K562 (cell line): Measurements from ENCODE around the gene ZDHHC19. TPM values are rescaled to one million over a fixed set of nuclear protein-coding genes. Genes with fewer than 3 reads are reported as not detected.

Experiments used
- ATF1 ChIP-seq, 2 experiments: fragments of 450-650 bp in 1 of 2; IDR thresholded peaks; 2 replicates each; pipeline ENCODE4 v1.6.1; 2016; ENCODE audit warnings: missing compliant biosample characterization in 1 of 2, missing genetic modification characterization in 1 of 2
- ATF3 ChIP-seq, 2 experiments: fragments of 450-650 bp in 1 of 2; sonication (generic) in 1 of 2; formaldehyde crosslinking in 1 of 2; IDR thresholded peaks in 1 of 2; conservative IDR thresholded peaks in 1 of 2; 2 replicates each; pipeline versions ENCODE4 v1.6.1 to v1.8.1; 2016 to 2023; ENCODE audit warnings: mild to moderate bottlenecking in 2 of 2, moderate library complexity in 2 of 2, inconsistent platforms in 1 of 2, missing genetic modification reagents in 1 of 2
- CEBPG ChIP-seq, 3 experiments: fragments of 200-800 bp in 1 of 3; sonication (Bioruptor generic) in 1 of 3; sonication (generic) in 1 of 3; formaldehyde crosslinking in 1 of 3; IDR thresholded peaks in 2 of 3; conservative IDR thresholded peaks in 1 of 3; 2 replicates each; pipeline versions ENCODE4 v1.6.1 to v1.8.0; 2016 to 2022; ENCODE audit warnings: missing compliant biosample characterization in 2 of 3, missing genetic modification characterization in 2 of 3, mild to moderate bottlenecking in 1 of 3, missing genetic modification reagents in 1 of 3
- E2F6 ChIP-seq, 2 experiments: IDR thresholded peaks; 2 replicates each; pipeline ENCODE4 v1.6.1; 2011; ENCODE audit warnings: borderline replicate concordance in 1 of 2, control low read depth in 1 of 2, low read depth in 1 of 2, low read length in 1 of 2, mild to moderate bottlenecking in 1 of 2, mixed read lengths in 1 of 2, moderate library complexity in 1 of 2; ENCODE audit not compliant: insufficient read depth in 1 of 2, insufficient read length in 1 of 2, poor library complexity in 1 of 2, severe bottlenecking in 1 of 2; ENCODE audit errors: extremely low read depth in 1 of 2
- FOXK1 ChIP-seq: sonication (generic); formaldehyde crosslinking; IDR thresholded peaks from 2 replicates; pipeline ENCODE4 v1.8.0; 2022; ENCODE audit warnings: missing genetic modification reagents, mild to moderate bottlenecking, borderline replicate concordance
- GABPA ChIP-seq: fragments of 200-800 bp; sonication (Bioruptor generic); conservative IDR thresholded peaks from 2 replicates; pipeline ENCODE4 v1.6.1; 2016; ENCODE audit warnings: low read depth, missing genetic modification characterization, missing compliant biosample characterization
- JUN ChIP-seq, 2 experiments: sonication (generic) in 1 of 2; formaldehyde crosslinking in 1 of 2; IDR thresholded peaks; 2 replicates each; pipeline versions ENCODE4 v1.6.1 to v1.8.0; 2012 to 2022; ENCODE audit warnings: borderline replicate concordance in 2 of 2, mild to moderate bottlenecking in 2 of 2, improper control_type of control experiment in 1 of 2, low read depth in 1 of 2, low read length in 1 of 2, missing genetic modification reagents in 1 of 2
- L3MBTL2 ChIP-seq: fragments of 450-650 bp; IDR thresholded peaks from 2 replicates; pipeline ENCODE4 v1.6.1; 2016; ENCODE audit warnings: mild to moderate bottlenecking, moderate library complexity
- RBFOX2 ChIP-seq: fragments of 200-400 bp; formaldehyde crosslinking; IDR thresholded peaks from 2 replicates; pipeline ENCODE4 v1.6.1; 2017; ENCODE audit warnings: low read depth, mild to moderate bottlenecking, low read length, moderate library complexity
- SMAD4 ChIP-seq: fragments of 250-450 bp; sonication (Bioruptor Pico); conservative IDR thresholded peaks from 2 replicates; pipeline ENCODE4 v1.8.0; 2021; ENCODE audit warnings: inconsistent platforms, mild to moderate bottlenecking, moderate library complexity
- SMARCA4 ChIP-seq: fragments of 450-650 bp; IDR thresholded peaks from 2 replicates; pipeline ENCODE4 v1.6.1; 2016
- STAT5B ChIP-seq: fragments of 250-450 bp; sonication (Bioruptor Pico); IDR thresholded peaks from 2 replicates; pipeline ENCODE4 v1.8.0; 2021; ENCODE audit warnings: mild to moderate bottlenecking, inconsistent platforms
- THRA ChIP-seq: fragments of 450-650 bp; IDR thresholded peaks from 2 replicates; pipeline ENCODE4 v1.6.1; 2017; ENCODE audit warnings: mild to moderate bottlenecking, moderate library complexity
- ZNF12 ChIP-seq: sonication (generic); formaldehyde crosslinking; IDR thresholded peaks from 2 replicates; pipeline ENCODE4 v1.4.0; 2020; ENCODE audit warnings: mild to moderate bottlenecking, missing genetic modification reagents
- ZNF239 ChIP-seq: fragments of 250-450 bp; sonication (Bioruptor Pico); IDR thresholded peaks from 2 replicates; pipeline ENCODE4 v1.4.0; 2020; ENCODE audit warnings: mild to moderate bottlenecking
- ZNF431 ChIP-seq: sonication (generic); formaldehyde crosslinking; IDR thresholded peaks from 2 replicates; pipeline ENCODE4 v1.8.0; 2022; ENCODE audit warnings: mild to moderate bottlenecking, missing genetic modification reagents
- ZNF445 ChIP-seq: fragments of 250-450 bp; sonication (Bioruptor Pico); IDR thresholded peaks from 2 replicates; pipeline ENCODE4 v1.4.0; 2020; ENCODE audit warnings: low read depth, mild to moderate bottlenecking, moderate library complexity
- ZNF740 ChIP-seq, 3 experiments: fragments of 200-800 bp in 1 of 3; sonication (Bioruptor generic) in 1 of 3; sonication (generic) in 1 of 3; formaldehyde crosslinking in 1 of 3; IDR thresholded peaks; 2 replicates each; pipeline versions ENCODE4 v1.6.1 to v1.8.0; 2016 to 2022; ENCODE audit warnings: mild to moderate bottlenecking in 2 of 3, missing compliant biosample characterization in 2 of 3, missing genetic modification characterization in 2 of 3, missing genetic modification reagents in 1 of 3
- polyA plus RNA-seq, 8 experiments: library from polyadenylated mRNA; depleted of rRNA in 4 of 8; stranded (reverse) in 5 of 8; unstranded in 3 of 8; fragments of >200 nt; fragmentation: Nextera tagmentation in 2 of 8; fragmentation: Illumina TruSeq in 1 of 8; extraction: Ambion mirVana in 2 of 8; extraction: Trizol in 1 of 8; gene quantifications; 2 replicates each; pipeline versions ENCODE4 v1.2.1 to v1.2.3, GENCODE V29; 2011 to 2014; ENCODE audit warnings: inconsistent platforms in 1 of 8, missing spikeins in 1 of 8
- total RNA-seq, 7 experiments: library from RNA; depleted of rRNA in 6 of 7; stranded (reverse); fragments of >200 nt in 6 of 7; fragmentation: Illumina TruSeq in 2 of 7; extraction: Trizol in 2 of 7; gene quantifications; 2 replicates each; pipeline versions ENCODE4 v1.2.1 to v1.2.3, GENCODE V29; 2011 to 2021; ENCODE audit warnings: low replicate concordance in 1 of 7

Gene ZDHHC19
- total and polyA plus RNA-seq, 9 of the 15 experiments (the other 6 are each of a cell fraction or from before 2014, with no cell fraction given) = 0.40 to 5.5 (median 1.1) TPM

- 0 out of 2 replicates have a peak, but pooled peaks have one; percentile 28 for TF ChIP-seq ZNF12 (CRISPR knock-in tag)
- no peak for TF ChIP-seq JUN (IDR thresholded peaks at IDR 0.05; ENCODE audit: borderline replicate concordance, low read depth, low read length)
- TF ChIP-seq JUN (CRISPR knock-in tag; IDR thresholded peaks at IDR 0.05; ENCODE audit: borderline replicate concordance) = peak; percentile 75; the same call in 1 of the 2 replicates
- TF ChIP-seq ATF1 (CRISPR knock-in tag; IDR thresholded peaks at IDR 0.05) = no peak
- peak; percentile 46; the same call in 1 of the 2 replicates for TF ChIP-seq ATF1 (tag; IDR thresholded peaks at IDR 0.05)
- TF ChIP-seq GABPA (tag) = no peak
- 0 out of 2 replicates have a peak, but pooled peaks have one; percentile 41 for TF ChIP-seq SMAD4
- no peak for TF ChIP-seq THRA
- TF ChIP-seq ZNF445 (CRISPR knock-in tag) = no peak
- peak; percentile 25; the same call in 1 of the 2 replicates for TF ChIP-seq SMARCA4
- TF ChIP-seq ZNF740 (CRISPR knock-in tag; IDR thresholded peaks at IDR 0.05) = no peak
- no peak for TF ChIP-seq ZNF740 (tag; IDR thresholded peaks at IDR 0.05)
- TF ChIP-seq ZNF239 (CRISPR knock-in tag) = no peak
- peak; percentile 53 for TF ChIP-seq RBFOX2
- 0 out of 2 replicates have a peak, but pooled peaks have one; percentile 53 for TF ChIP-seq ATF3 (IDR thresholded peaks at IDR 0.05)
- TF ChIP-seq ATF3 (CRISPR knock-in tag; conservative IDR thresholded peaks at IDR 0.05) = no peak
- no peak for TF ChIP-seq ZNF431 (CRISPR knock-in tag)
- no peak for TF ChIP-seq STAT5B (CRISPR knock-in tag)
- TF ChIP-seq CEBPG (CRISPR knock-in tag; IDR thresholded peaks at IDR 0.05) = no peak
- no peak for TF ChIP-seq CEBPG (tag; conservative IDR thresholded peaks at IDR 0.05 in 1 of 2, IDR thresholded peaks at IDR 0.05 in 1 of 2)
- TF ChIP-seq L3MBTL2 = peak; percentile 56; the same call in 1 of the 2 replicates
- peak; percentile 26 to 58 for TF ChIP-seq E2F6 (IDR thresholded peaks at IDR 0.05; ENCODE audit: borderline replicate concordance in 1 of 2, extremely low read depth in 1 of 2, insufficient read depth in 1 of 2, insufficient read length in 1 of 2, low read depth in 1 of 2, low read length in 1 of 2, poor library complexity in 1 of 2, severe bottlenecking in 1 of 2)
- no peak for TF ChIP-seq FOXK1 (CRISPR knock-in tag)
Measured at GRCh38 chr3:196179380-196180308, 31.6 kb downstream of the ZDHHC19 start (continued).
